Brain microvascular endothelial cell (primary cell): ENCODE data around the gene PDXDC1.
"Not testable (repeated sequence)": the region's sequence is repeated elsewhere in the genome, so short reads cannot be mapped to it uniquely, and the experiment has no call there.

Experiments used
- DNase-seq: peaks from one replicate; pipeline ENCODE4 v3.0.0-alpha.2; 2020
- H3K27ac ChIP-seq: fragments of 250-450 bp; sonication (Bioruptor Pico); 2 replicates; pipeline ENCODE4 v1.5.1; 2020; ENCODE audit warnings: mild to moderate bottlenecking, moderate library complexity
- H3K27me3 ChIP-seq: fragments of 250-450 bp; sonication (Bioruptor Pico); replicated peaks from 2 replicates; pipeline ENCODE4 v1.5.1; 2020; ENCODE audit warnings: mild to moderate bottlenecking
- H3K36me3 ChIP-seq: fragments of 250-450 bp; sonication (Bioruptor Pico); replicated peaks from 2 replicates; pipeline ENCODE4 v1.5.1; 2020; ENCODE audit warnings: mild to moderate bottlenecking
- H3K4me3 ChIP-seq: 2 replicates; pipeline ENCODE4 v1.5.1; 2011; ENCODE audit warnings: low read depth, mild to moderate bottlenecking, control low read depth, low read length, moderate library complexity
- in situ Hi-C: cut with HindIII; loops from 2 replicates; pipeline ENCODE4 v1.10.0; 2017; ENCODE audit warnings: low sequenced_read_pairs, low pct_ligation_motif_present

The PDXDC1 gene

GRCh38 chr16:15168953-15169652 lies 194.3 kb downstream of the PDXDC1 start:
- DNase-seq, H3K27ac ChIP-seq, H3K4me3 ChIP-seq, in situ Hi-C loops, H3K36me3 ChIP-seq, H3K27me3 ChIP-seq: not testable (repeated sequence)

- H3K4me3 ChIP-seq, H3K27me3 ChIP-seq, H3K36me3 ChIP-seq, H3K27ac ChIP-seq, in situ Hi-C loops, DNase-seq: not testable (repeated sequence)
Observed at GRCh38 chr16:15179909-15180308, 205.1 kb downstream of the PDXDC1 start.

- in situ Hi-C loops, H3K36me3 ChIP-seq, H3K27me3 ChIP-seq, DNase-seq, H3K4me3 ChIP-seq, H3K27ac ChIP-seq: not testable (repeated sequence)
Observed at GRCh38 chr16:15180946-15181345, 206.1 kb downstream of the PDXDC1 start.

GRCh38 chr16:15184000-15184399 lies 209.2 kb downstream of the PDXDC1 start:
- H3K27ac ChIP-seq, H3K36me3 ChIP-seq, H3K27me3 ChIP-seq, H3K4me3 ChIP-seq, DNase-seq, in situ Hi-C loops: not testable (repeated sequence)
